NT2/D1 (cell line): ENCODE data around the gene C7orf57.

Source experiments
- DNase-seq: peaks from one replicate; pipeline ENCODE4 v3.0.0-alpha.2; 2011; ENCODE audit warnings: low read depth, low spot score
- H3K27me3 ChIP-seq: 2 replicates; pipeline ENCODE4 v1.6.0; 2011; ENCODE audit warnings: mild to moderate bottlenecking; ENCODE audit not compliant: insufficient read length, insufficient read depth
- H3K36me3 ChIP-seq: 2 replicates; pipeline ENCODE4 v1.6.1; 2011; ENCODE audit warnings: mild to moderate bottlenecking, low read length, mixed read lengths; ENCODE audit not compliant: insufficient read depth, insufficient read length
- H3K4me1 ChIP-seq: 2 replicates; pipeline ENCODE4 v1.5.1; 2011; ENCODE audit not compliant: insufficient read depth, insufficient read length
- H3K4me3 ChIP-seq: 2 replicates; pipeline ENCODE4 v1.5.1; 2011; ENCODE audit warnings: low read depth; ENCODE audit not compliant: insufficient read length
- H3K9ac ChIP-seq: 2 replicates; pipeline ENCODE4 v1.6.0; 2011; ENCODE audit warnings: low read depth; ENCODE audit not compliant: insufficient read length
- H3K9me3 ChIP-seq: 2 replicates; pipeline ENCODE4 v1.5.1; 2011; ENCODE audit warnings: mild to moderate bottlenecking, low read length; ENCODE audit not compliant: insufficient read depth
- SUZ12 ChIP-seq: IDR thresholded peaks from 2 replicates; pipeline ENCODE4 v1.6.1; 2011; ENCODE audit not compliant: insufficient read length, insufficient read depth; ENCODE audit errors: extremely low read depth
- YY1 ChIP-seq: IDR thresholded peaks from 2 replicates; pipeline ENCODE4 v1.6.1; 2011; ENCODE audit not compliant: insufficient read length, insufficient read depth
- ZNF274 ChIP-seq: IDR thresholded peaks from 2 replicates; pipeline ENCODE4 v1.6.1; 2011; ENCODE audit warnings: mild to moderate bottlenecking, low read depth, low read length

C7orf57 gene

DNA sequence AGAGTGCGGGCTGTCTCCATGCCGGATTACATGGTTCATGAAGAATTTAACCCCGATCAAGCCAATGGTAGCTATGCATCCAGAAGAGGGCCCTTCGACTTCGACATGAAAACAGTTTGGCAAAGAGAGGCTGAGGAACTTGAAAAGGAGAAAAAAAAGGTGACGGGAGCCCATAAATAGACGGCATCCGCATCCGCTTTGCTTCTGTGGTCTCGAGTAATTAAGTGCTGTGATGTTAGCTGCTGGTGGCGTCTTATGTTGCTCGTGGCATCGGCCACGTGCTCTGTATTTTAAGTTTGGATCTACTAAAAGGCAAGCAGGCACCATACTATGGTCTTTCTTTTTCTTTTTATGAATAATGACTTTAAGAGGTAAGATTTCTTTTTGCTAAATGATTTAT lies 11.1 kb downstream of the C7orf57 start:
- no peaks in the 10 kb centered on the region for H3K27me3 ChIP-seq
- no peaks in the 10 kb centered on the region for H3K9me3 ChIP-seq
- H3K4me1 ChIP-seq: peaks cover 5% of the 10 kb centered on the region
- no peak for DNase-seq
- H3K4me3 ChIP-seq: no peak overlapping the region
- no peak for TF ChIP-seq SUZ12
- TF ChIP-seq YY1: no peak
- no peak for TF ChIP-seq ZNF274
- no peaks in the 10 kb centered on the region for H3K36me3 ChIP-seq
- peak overlapping the region; percentile 13 for H3K9ac ChIP-seq

DNA sequence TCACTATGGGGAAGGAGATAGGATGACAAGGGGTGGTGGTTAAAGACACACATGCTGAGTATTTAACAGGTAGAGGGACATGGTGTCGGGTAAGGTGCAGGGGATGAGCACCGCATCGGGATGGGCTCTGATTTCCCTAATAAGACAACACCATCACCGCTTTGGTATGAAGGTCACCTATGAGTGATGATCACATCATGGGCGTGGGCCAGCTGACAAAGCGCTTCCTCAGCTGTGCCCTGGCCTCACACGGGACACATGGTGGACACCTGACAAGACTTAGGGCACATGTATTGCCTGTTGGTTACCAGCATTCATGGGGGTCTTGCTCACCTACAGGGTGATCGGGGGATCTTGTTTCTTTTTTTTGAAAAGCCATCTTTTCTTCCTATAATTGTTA lies 12.8 kb downstream of the C7orf57 start:
- Histone ChIP-seq H3K36me3 (no peaks in the 10 kb centered on the region), H3K9ac (no peak overlapping the region), H3K9me3 (no peaks in the 10 kb centered on the region), H3K4me1 (peaks cover 2% of the 10 kb centered on the region), H3K27me3 (no peaks in the 10 kb centered on the region), H3K4me3 (no peak overlapping the region)
- TF ChIP-seq SUZ12 (no peak), ZNF274 (no peak), YY1 (no peak)
- no peak for DNase-seq

DNA sequence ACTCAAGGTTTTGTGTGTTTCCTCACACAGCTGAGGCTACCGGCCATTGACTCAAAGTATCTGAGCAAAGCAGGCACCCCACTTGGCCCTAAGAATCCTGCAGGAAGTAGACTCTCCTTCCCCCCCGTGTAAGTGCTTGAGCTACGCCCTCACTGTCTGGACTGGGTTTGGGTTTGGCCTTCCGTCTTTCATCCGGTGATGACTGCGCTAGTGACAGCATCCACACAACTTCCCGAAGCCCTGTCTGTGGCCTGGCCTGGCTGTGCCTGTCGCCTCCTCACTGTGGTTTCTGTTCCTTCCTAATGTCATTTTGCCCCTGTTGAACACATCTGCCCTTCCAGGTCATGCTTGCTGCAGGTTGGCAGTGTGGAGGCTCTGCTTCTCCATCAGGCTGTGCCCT lies 14.5 kb downstream of the C7orf57 start:
- Histone ChIP-seq H3K36me3 (no peaks in the 10 kb centered on the region), H3K9me3 (no peaks in the 10 kb centered on the region), H3K4me3 (no peak overlapping the region), H3K4me1 (no peaks in the 10 kb centered on the region), H3K27me3 (no peaks in the 10 kb centered on the region), H3K9ac (no peak overlapping the region)
- DNase-seq: no peak
- TF ChIP-seq ZNF274 (no peak), SUZ12 (no peak), YY1 (no peak)

DNA sequence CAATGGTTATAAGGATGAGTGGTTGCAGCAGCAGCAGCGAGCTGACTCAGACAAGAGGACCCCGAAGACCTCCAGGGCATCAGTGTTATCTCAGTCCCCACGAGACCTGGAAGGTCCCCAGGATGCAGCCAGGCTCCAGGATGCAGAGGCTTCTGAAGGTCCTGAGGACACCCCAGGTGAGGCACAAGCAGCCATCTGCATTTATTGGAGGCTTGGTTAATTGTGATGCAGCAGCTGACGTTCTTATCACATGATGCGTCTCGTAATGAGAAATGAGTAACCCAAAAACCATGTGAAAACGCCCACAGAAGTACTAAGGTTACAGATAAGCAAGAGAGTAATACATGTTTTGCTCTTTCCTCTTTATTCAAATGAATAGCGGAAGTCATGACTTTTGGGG lies 17.4 kb downstream of the C7orf57 start:
- Histone ChIP-seq H3K9ac (no peak overlapping the region), H3K36me3 (no peaks in the 10 kb centered on the region), H3K4me1 (no peaks in the 10 kb centered on the region), H3K4me3 (no peak overlapping the region), H3K27me3 (no peaks in the 10 kb centered on the region), H3K9me3 (no peaks in the 10 kb centered on the region)
- DNase-seq: no peak
- no peak for TF ChIP-seq SUZ12
- TF ChIP-seq YY1: no peak
- no peak for TF ChIP-seq ZNF274

DNA sequence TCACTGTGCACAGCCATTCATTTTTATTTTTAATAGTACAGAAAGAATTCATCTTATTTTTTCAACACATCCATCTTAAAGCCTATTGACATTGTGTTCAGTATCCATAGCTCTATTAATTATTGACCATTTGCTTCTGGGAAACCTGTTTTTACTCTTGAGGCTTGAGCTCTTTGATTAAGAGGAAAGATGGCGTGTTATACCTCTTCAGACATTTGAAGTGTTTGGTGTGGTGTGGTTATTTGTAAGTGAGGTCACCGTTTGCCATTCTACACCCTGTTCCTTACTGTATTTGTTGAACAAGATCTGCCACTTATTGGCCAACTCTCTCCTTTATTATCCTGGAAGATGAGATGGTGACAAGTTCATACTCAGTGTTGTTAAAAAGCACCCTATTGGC lies 18.4 kb downstream of the C7orf57 start:
- Histone ChIP-seq H3K9ac (no peak overlapping the region), H3K36me3 (no peaks in the 10 kb centered on the region), H3K4me1 (no peaks in the 10 kb centered on the region), H3K27me3 (no peaks in the 10 kb centered on the region), H3K9me3 (no peaks in the 10 kb centered on the region), H3K4me3 (no peak overlapping the region)
- DNase-seq: no peak
- TF ChIP-seq SUZ12 (no peak), YY1 (no peak), ZNF274 (no peak)

DNA sequence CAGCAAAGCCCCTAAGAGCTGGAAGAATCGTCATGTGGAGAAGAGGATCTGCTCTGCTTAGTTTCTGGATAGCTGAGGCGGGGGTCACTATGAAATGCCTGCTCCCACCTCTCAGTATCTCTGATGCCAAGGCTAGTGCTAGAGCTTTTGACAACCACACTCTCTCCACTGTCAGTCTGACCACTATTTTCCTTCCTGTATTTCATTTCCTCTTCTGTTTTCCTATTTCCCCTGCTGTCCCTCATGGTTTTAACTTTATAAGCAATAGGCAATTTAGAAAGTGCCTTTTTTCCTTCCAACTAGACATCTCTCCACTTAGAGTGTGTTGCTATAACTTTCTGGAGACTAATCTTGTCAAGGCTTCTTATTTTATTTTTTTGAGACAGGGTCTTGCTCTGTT lies 23.6 kb downstream of the C7orf57 start:
- Histone ChIP-seq H3K9me3 (no peaks in the 10 kb centered on the region), H3K4me3 (no peak overlapping the region), H3K36me3 (no peaks in the 10 kb centered on the region), H3K9ac (no peak overlapping the region), H3K4me1 (no peaks in the 10 kb centered on the region), H3K27me3 (no peaks in the 10 kb centered on the region)
- no peak for TF ChIP-seq SUZ12
- TF ChIP-seq ZNF274: no peak
- TF ChIP-seq YY1: no peak
- no peak for DNase-seq

DNA sequence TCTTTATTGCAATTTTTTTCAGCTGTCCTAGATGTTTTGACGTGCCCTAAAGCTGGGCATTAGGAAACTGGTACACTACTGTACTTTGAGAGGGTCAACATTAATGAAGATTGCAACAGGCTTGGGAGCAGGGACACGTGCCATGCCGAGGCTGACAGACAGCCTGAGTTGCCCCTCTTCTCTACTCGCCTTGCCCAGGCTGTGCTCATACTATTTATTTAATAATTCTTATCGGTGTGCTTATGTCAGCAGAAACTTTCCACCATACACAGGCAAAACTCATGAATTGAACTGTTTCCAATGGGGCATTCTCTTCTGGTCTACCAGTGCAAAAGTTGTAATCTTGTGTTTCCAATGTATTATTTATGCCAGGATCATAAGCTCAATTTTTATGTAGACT lies 24.4 kb downstream of the C7orf57 start:
- no peak for TF ChIP-seq YY1
- no peak for TF ChIP-seq SUZ12
- no peak for TF ChIP-seq ZNF274
- H3K9ac ChIP-seq: no peak overlapping the region
- DNase-seq: no peak
- H3K27me3 ChIP-seq: no peaks in the 10 kb centered on the region
- no peaks in the 10 kb centered on the region for H3K9me3 ChIP-seq
- H3K36me3 ChIP-seq: no peaks in the 10 kb centered on the region
- H3K4me1 ChIP-seq: no peaks in the 10 kb centered on the region
- no peak overlapping the region for H3K4me3 ChIP-seq

DNA sequence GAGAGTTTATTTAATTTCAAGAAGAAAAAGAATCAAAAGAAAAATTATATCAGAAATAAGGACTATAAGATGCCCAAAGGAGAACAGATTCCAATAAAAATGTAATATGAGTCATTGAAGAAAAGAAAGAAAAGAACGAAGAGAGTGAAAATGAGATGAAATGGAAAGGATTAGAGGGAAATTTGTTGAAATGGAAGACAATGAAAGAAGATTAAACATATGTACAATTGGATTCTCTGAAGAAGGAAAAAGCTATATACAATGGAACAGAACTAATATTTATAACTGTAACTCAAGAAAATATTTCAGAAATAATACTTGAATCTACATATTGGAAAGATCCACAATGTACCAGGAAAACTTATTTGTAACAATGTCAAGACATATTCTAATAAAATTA lies 28.6 kb downstream of the C7orf57 start:
- H3K27me3 ChIP-seq: no peaks in the 10 kb centered on the region
- no peaks in the 10 kb centered on the region for H3K36me3 ChIP-seq
- no peaks in the 10 kb centered on the region for H3K9me3 ChIP-seq
- no peaks in the 10 kb centered on the region for H3K4me1 ChIP-seq
- no peak overlapping the region for H3K9ac ChIP-seq
- DNase-seq: no peak
- no peak for TF ChIP-seq SUZ12
- TF ChIP-seq ZNF274: no peak
- no peak for TF ChIP-seq YY1
- H3K4me3 ChIP-seq: no peak overlapping the region
